Effector memory CD8-positive, alpha-beta T cell (primary cell): ENCODE data around the gene MOB3C.

Source experiments
- ATAC-seq: fragments of 150-1000 bp; cut with Tn5 transposase; replicated peaks from 2 replicates; pipeline ENCODE4 v1.10.0; 2021; ENCODE audit warnings: mild to moderate bottlenecking, moderate library complexity
- DNase-seq, 3 experiments: peaks; one replicate each; pipeline ENCODE4 v3.0.0; 2021
- H3K27ac Mint-ChIP-seq, 2 donors: one replicate each; pipeline ENCODE4 v1.8.0; 2022; ENCODE audit warnings: mild to moderate bottlenecking in 2 of 2, mixed read lengths in 2 of 2, moderate library complexity in 2 of 2
- H3K27me3 Mint-ChIP-seq, 2 donors: one replicate each; pipeline ENCODE4 v1.8.0; 2022; ENCODE audit warnings: mixed read lengths in 2 of 2
- H3K36me3 Mint-ChIP-seq: one replicate; pipeline ENCODE4 v1.8.0; 2022; ENCODE audit warnings: mild to moderate bottlenecking, moderate library complexity, mixed read lengths; ENCODE audit not compliant: insufficient read depth
- H3K4me1 Mint-ChIP-seq, 2 donors: one replicate each; pipeline ENCODE4 v1.8.0; 2022; ENCODE audit warnings: low read depth in 2 of 2, mixed read lengths in 2 of 2
- H3K4me3 Mint-ChIP-seq, 2 donors: one replicate each; pipeline ENCODE4 v1.8.0; 2022; ENCODE audit warnings: mild to moderate bottlenecking in 2 of 2, mixed read lengths in 2 of 2, moderate library complexity in 2 of 2
- H3K9me3 Mint-ChIP-seq, 2 donors: one replicate each; pipeline ENCODE4 v1.8.0; 2022; ENCODE audit warnings: mixed read lengths in 2 of 2

MOB3C gene

DNA sequence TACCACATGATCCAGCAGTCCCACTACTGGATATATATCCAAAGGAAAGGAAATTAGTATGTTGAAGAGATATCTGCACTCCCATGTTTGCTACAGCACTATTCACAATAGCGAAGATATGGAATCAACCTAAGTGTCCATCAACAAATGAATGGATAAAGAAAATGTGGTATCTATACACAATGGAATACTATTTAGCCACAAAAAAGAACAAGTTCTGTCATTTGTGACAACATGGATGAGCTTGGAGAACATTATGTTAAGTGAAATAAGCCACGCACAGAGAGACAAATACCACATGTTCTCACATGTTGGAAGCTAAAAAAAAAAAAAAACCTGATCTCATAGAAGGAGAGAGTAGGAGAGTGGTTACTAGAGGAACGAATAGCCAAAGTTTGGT is 33.9 kb upstream of the MOB3C start:
- H3K27me3 Mint-ChIP-seq = no peaks in the 10 kb centered on the region
- peaks cover 19% of the 10 kb centered on the region for H3K36me3 Mint-ChIP-seq
- no peak for DNase-seq
- H3K9me3 Mint-ChIP-seq = peaks cover 0 to 3% of the 10 kb centered on the region in 2 donors
- ATAC-seq = no peak
- no peak overlapping the region for H3K27ac Mint-ChIP-seq
- H3K4me1 Mint-ChIP-seq = no peaks in the 10 kb centered on the region
- no peak overlapping the region for H3K4me3 Mint-ChIP-seq

DNA sequence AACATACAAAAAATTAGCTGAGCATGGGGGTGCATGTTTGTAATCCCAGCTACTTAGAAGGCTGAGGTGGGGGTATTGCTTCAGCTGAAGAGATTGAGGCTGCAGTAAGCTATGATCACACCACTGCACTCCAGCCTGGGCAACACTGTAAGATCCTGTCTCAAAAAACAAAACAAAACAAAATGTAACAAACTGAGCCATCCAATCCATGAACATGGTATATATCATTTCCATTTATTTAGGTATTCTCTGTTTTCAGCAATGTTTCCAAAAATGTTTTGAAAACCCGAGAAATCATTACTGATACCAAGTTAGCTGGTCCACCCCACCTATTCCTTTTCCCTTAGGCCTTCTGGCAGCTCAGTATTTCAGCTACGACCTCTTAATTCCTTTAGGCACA is 33.2 kb upstream of the MOB3C start:
- DNase-seq (no peak), ATAC-seq (no peak)
- no peak overlapping the region for H3K27ac Mint-ChIP-seq
- no peak overlapping the region for H3K4me3 Mint-ChIP-seq
- peaks cover 16% of the 10 kb centered on the region for H3K36me3 Mint-ChIP-seq
- H3K27me3 Mint-ChIP-seq = no peaks in the 10 kb centered on the region
- H3K9me3 Mint-ChIP-seq = peaks cover 0 to 2% of the 10 kb centered on the region in 2 donors
- H3K4me1 Mint-ChIP-seq = no peaks in the 10 kb centered on the region

DNA sequence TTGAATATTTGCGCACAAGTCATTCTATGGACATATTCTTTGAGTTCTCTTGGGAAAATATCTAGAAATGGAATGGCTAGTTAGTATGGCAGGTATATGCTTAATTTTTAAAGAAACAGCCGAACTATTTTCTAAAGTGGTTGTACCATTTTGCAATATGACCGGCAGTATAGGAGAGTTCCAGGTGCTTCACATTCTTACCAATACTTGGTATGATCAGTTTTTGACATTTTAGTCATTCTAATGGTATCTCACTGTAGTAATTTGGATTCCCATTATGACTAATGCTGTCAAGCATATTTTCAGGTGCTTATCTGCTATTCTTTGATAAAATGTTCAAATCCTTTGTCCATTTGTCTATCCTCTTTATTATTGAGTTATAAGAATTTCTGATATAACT is 31.0 kb upstream of the MOB3C start:
- DNase-seq = no peak
- Mint-ChIP-seq H3K4me1 (no peaks in the 10 kb centered on the region), H3K27ac (no peak overlapping the region), H3K36me3 (peaks cover 13% of the 10 kb centered on the region), H3K4me3 (no peak overlapping the region), H3K9me3 (no peaks in the 10 kb centered on the region), H3K27me3 (no peaks in the 10 kb centered on the region)
- ATAC-seq = no peak

DNA sequence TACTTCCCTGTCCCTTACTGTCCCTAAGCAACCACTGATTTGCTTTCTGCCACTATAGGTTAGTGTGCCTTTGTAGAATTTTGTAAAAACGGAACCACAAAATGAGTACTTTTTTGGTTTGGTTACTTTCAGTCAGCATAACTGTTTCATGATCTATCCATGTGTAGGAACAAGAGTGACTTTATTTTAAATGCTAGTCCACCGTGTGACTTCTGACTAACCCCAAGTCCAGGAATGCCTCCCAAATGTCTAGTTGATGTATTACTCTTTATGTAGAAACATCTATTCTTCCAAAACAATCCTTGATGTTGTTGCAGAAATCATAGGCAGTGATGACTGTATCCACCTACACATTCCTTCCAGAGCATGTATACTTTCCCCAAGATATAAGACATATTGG is 30.2 kb upstream of the MOB3C start:
- H3K27ac Mint-ChIP-seq = no peak overlapping the region
- H3K27me3 Mint-ChIP-seq = no peaks in the 10 kb centered on the region
- no peak overlapping the region for H3K4me3 Mint-ChIP-seq
- ATAC-seq (no peak), DNase-seq (no peak)
- no peaks in the 10 kb centered on the region for H3K9me3 Mint-ChIP-seq
- H3K36me3 Mint-ChIP-seq = peaks cover 6% of the 10 kb centered on the region
- no peaks in the 10 kb centered on the region for H3K4me1 Mint-ChIP-seq

DNA sequence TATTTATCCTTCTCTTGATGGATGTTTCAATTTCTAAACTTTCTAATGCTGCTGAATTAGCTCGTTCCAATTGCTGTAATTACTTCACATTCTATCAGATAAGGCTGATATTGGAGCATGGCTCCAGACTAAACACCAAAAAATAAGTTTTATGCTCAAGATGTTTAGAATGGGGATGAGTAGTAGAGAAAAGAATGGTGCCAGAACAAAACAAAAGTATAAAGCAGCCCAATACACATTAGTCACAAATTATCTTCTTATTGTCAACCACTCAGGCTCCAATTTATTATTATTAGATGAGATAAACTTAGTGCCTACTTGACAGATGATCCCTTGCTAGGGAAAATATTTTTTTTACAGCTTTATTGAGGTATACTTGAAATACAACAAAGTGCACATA is 29.7 kb upstream of the MOB3C start:
- DNase-seq = no peak
- Mint-ChIP-seq H3K4me1 (no peaks in the 10 kb centered on the region), H3K9me3 (no peaks in the 10 kb centered on the region), H3K4me3 (no peak overlapping the region), H3K27me3 (no peaks in the 10 kb centered on the region), H3K27ac (no peak overlapping the region), H3K36me3 (peaks cover 5% of the 10 kb centered on the region)
- no peak for ATAC-seq

DNA sequence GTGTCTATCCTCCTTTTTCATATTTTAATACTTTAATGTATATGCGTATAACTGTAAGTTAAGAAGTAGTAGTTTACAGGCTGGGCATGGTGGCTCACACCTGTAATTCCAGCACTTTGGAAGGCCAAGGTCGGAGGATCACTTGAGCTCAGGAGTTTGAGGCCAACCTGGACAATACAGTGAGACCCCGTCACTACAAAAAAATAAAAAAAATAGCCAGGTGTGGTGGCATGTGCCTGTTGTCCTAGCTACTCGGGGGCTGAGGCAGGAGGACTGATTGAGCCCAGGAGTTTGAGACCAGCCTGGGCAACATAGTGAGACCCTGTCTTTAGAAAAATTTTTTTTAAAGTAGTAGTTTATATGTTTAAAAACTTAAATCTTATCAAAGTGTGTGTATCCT is 29.2 kb upstream of the MOB3C start:
- no peaks in the 10 kb centered on the region for H3K9me3 Mint-ChIP-seq
- peaks cover 5% of the 10 kb centered on the region for H3K36me3 Mint-ChIP-seq
- H3K27me3 Mint-ChIP-seq = no peaks in the 10 kb centered on the region
- DNase-seq (no peak), ATAC-seq (no peak)
- H3K4me1 Mint-ChIP-seq = no peaks in the 10 kb centered on the region
- H3K27ac Mint-ChIP-seq = no peak overlapping the region
- no peak overlapping the region for H3K4me3 Mint-ChIP-seq

DNA sequence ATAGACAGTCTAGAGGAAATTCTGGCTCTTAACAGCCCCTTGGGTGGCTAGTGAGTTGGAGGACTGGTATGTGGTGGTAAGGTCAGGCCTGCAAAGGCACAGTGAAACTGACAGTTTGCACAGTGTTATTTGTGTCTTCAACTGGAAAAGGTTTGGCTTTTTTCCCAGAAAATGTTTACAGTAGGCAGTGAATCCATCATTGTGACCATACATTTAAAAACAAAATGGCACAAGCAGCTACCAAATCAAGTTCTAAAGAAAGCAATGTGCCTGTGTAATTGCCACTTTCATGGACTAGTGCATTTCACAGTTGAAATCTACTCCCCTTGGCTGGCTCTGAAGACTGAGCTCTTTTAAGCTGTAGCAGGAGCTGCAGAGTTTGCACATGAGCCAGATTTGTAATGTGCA is 26.8 kb upstream of the MOB3C start:
- Mint-ChIP-seq H3K4me1 (no peaks in the 10 kb centered on the region), H3K4me3 (no peak overlapping the region), H3K9me3 (no peaks in the 10 kb centered on the region), H3K27me3 (no peaks in the 10 kb centered on the region), H3K27ac (no peak overlapping the region), H3K36me3 (no peaks in the 10 kb centered on the region)
- no peak for DNase-seq
- no peak for ATAC-seq

DNA sequence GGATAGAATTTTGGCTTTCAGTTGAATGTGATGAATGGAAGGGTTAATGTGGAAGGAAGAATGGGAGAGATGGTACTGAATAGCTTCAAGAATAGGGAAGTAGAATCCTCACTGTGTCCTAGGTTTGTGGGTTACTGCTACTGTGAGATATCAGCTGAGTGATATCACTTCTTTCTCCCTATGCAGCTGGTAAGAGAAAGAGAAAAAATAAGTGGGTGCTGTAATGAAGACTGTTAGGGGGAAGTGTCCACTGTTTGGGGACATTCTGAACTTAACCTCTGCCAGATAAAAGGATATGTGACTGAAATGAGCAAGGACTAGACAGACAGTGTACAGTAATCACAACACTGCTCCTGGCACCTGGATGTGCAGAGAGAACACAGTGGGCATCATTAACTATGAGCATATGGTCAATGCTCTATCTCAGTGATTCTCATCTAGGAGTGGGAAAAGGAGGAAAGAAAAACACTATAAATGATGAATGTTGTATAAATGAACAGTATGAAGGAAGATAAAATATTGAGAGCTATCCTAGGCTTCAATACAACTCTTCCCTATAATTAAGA is 25.6 kb upstream of the MOB3C start:
- Mint-ChIP-seq H3K4me1 (no peaks in the 10 kb centered on the region), H3K4me3 (no peak overlapping the region), H3K27ac (peak overlapping the region in 1 of 2 donors; percentile 29), H3K27me3 (no peaks in the 10 kb centered on the region), H3K36me3 (no peaks in the 10 kb centered on the region), H3K9me3 (no peaks in the 10 kb centered on the region)
- DNase-seq = no peak
- ATAC-seq = no peak

DNA sequence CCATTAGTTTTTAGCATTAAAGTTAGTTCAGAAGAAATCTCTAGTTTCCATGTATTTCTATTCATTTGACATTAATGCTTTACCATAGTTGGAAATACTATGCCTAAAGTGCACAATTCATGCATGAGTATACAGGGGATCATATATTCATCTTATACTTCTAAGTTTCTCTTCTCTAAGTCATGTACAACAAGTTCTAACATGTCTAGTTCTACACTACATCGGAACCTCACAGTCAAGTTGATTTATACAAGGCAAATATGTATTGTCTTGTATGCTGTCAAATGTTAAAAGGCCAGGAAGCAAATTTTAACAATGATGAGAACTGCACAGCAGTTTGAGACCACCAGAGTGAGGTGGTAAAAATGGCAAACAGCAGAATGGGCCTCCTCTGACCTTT is 22.9 kb upstream of the MOB3C start:
- peaks cover 9% of the 10 kb centered on the region for H3K36me3 Mint-ChIP-seq
- H3K27me3 Mint-ChIP-seq = no peaks in the 10 kb centered on the region
- no peaks in the 10 kb centered on the region for H3K9me3 Mint-ChIP-seq
- no peak for ATAC-seq
- DNase-seq = no peak
- peak overlapping the region in 1 of 2 donors; percentile 47 for H3K27ac Mint-ChIP-seq
- H3K4me3 Mint-ChIP-seq = no peak overlapping the region
- no peaks in the 10 kb centered on the region for H3K4me1 Mint-ChIP-seq

DNA sequence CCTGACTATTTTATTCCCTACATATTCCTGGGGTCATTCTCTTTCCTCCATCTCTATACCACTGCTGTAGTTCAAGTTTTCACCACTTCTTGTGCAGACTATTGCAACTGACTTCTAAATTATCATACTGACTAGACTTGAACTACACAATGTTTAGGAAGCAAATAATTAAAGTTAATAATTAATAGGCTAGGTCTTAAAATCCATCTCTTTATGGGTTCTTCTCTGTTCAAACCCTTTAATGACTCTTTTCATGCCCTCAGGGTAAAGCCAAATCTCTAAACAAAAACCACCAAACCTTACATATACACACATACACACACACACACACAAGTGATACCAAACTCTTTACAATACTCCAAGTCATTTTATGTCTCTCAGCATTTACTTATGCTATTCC is 22.3 kb upstream of the MOB3C start:
- no peak for DNase-seq
- Mint-ChIP-seq H3K36me3 (peaks cover 14% of the 10 kb centered on the region), H3K27ac (peak overlapping the region in 1 of 2 donors; percentile 47), H3K4me1 (no peaks in the 10 kb centered on the region), H3K9me3 (no peaks in the 10 kb centered on the region), H3K4me3 (no peak overlapping the region), H3K27me3 (no peaks in the 10 kb centered on the region)
- no peak for ATAC-seq

DNA sequence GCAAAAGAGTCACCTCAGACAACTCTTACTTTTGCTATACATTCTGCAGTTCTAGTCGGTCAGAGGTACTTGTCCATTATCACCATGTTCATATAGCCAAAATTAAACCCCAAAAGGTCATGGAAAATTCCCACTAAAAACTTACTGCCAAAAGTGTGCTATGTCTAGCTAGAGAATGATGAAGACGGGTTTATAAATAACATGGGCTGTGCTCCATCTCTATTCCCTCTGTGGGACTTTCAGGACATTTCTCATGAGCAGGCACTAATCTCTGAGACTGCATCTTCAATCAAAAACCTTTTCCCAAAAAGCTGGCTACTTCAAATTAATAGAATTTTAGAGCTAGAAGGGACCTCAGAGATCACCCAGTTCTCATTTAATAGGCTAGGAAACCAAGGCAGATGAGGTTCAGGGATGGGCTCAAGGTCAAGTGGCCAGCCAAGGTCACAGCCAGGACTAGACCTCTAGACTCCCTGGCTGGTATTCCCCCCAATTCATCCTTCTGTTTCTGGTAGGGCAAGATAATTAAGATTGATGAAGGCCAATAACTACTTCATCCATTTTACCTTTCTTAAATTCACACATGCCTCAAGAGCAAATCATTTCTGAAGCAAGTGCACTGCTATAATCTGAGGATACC is 21.0 kb upstream of the MOB3C start:
- no peak overlapping the region for H3K4me3 Mint-ChIP-seq
- no peaks in the 10 kb centered on the region for H3K9me3 Mint-ChIP-seq
- no peak for ATAC-seq
- H3K27me3 Mint-ChIP-seq = no peaks in the 10 kb centered on the region
- DNase-seq = no peak
- H3K36me3 Mint-ChIP-seq = peaks cover 14% of the 10 kb centered on the region
- no peaks in the 10 kb centered on the region for H3K4me1 Mint-ChIP-seq
- no peak overlapping the region for H3K27ac Mint-ChIP-seq

DNA sequence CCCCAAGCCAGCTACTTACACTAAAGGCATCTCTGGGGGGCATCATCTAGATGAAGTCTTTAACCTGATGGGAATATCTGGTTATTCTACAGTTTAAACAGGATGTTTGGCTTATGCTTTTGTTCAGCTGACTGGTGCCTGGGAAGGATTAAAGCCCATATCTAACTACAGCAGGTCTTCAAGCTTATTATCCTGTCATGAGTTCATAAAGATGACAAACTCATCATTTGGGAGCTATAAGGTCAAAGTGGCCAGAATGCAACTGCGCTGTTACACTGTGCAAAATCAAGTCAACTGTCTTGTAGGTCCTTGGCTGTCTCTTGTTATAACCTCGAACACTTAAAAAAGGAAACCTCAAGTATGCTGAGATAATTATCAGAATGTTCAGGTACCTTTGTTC is 18.6 kb upstream of the MOB3C start:
- Mint-ChIP-seq H3K36me3 (peaks cover 14% of the 10 kb centered on the region), H3K27me3 (no peaks in the 10 kb centered on the region), H3K4me3 (no peak overlapping the region), H3K27ac (no peak overlapping the region), H3K4me1 (no peaks in the 10 kb centered on the region), H3K9me3 (no peaks in the 10 kb centered on the region)
- ATAC-seq = no peak
- DNase-seq = no peak

DNA sequence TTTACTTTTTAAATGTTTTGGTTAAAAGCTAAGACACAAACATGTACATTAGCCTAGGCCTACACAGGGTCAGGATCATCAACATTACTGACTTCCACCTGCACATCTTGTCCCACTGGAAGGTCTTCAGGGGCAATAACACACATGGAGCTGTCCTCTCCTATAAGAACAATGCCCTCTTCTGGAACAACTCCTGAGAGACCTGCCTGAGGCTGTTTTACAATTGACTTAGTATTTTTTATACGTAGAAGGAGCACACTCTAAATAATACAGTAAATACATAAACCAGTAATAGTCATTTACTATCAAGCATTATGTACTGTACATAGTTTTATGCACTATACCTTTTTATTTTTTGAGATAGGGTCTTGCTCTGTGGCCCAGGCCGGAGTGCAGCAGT is 14.1 kb upstream of the MOB3C start:
- Mint-ChIP-seq H3K9me3 (no peaks in the 10 kb centered on the region), H3K4me3 (no peak overlapping the region), H3K4me1 (no peaks in the 10 kb centered on the region), H3K36me3 (peaks cover 10% of the 10 kb centered on the region), H3K27ac (no peak overlapping the region), H3K27me3 (no peaks in the 10 kb centered on the region)
- DNase-seq (no peak), ATAC-seq (no peak)

DNA sequence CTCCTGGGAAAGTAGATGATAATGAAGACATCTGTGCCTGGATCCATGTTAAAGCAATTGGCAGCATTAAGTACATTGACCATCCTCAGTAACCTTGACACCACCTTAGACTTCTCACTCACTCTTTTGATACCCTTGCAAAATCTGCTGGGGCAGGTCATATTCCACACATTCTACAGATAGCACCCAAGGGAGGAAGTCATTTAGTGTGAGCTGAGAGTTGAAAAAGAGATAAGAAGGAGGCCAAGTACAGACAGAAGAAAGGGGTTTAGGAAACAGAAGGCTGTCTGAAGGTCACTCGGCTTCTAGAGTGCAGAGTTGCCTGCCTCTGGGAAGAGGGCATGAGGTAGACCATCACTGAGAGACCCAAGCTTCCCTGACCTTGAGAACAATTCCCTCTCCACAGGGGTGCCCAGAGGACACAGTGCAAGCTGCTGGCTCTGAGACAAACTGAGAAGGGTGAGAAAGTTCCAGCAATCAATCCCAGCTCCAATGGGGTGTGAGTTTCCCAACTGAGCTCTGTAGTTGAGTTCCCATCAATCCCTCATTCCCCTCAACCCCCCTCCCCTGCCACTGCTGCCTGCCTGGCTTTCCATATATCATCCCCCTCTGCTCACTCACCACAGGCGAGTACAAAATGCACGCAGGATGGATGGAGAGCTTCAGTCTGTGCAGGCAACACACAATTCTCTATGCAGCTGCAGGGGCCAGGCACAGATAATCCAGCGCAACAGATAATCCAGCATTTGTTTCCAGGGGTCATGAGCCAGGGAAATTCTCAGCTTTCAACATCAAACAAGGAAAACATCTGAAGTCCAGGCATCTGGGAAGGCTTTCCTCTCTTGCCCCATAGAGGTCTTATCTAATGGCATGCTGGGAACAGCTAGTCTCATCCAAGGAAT is 7.4 kb upstream of the MOB3C start:
- H3K27me3 Mint-ChIP-seq = no peaks in the 10 kb centered on the region
- no peaks in the 10 kb centered on the region for H3K9me3 Mint-ChIP-seq
- H3K36me3 Mint-ChIP-seq = no peaks in the 10 kb centered on the region
- H3K4me1 Mint-ChIP-seq = no peaks in the 10 kb centered on the region
- ATAC-seq = no peak
- DNase-seq = no peak
- H3K4me3 Mint-ChIP-seq = no peak overlapping the region
- H3K27ac Mint-ChIP-seq = no peak overlapping the region
